Suppressor macrophage (primary cell): Measurements from ENCODE around the gene DNAJA1.
A peak's percentile ranks its signal among the peaks of the same experiment; 100 is the strongest.
"Not testable (repeated sequence)": the region's sequence is repeated elsewhere in the genome, so short reads cannot be mapped to it uniquely, and the experiment has no call there.

Source experiments
- DNase-seq, 4 experiments: peaks; one replicate each; pipeline ENCODE4 v3.0.0-alpha.2; 2020 to 2022

DNAJA1 gene

DNA sequence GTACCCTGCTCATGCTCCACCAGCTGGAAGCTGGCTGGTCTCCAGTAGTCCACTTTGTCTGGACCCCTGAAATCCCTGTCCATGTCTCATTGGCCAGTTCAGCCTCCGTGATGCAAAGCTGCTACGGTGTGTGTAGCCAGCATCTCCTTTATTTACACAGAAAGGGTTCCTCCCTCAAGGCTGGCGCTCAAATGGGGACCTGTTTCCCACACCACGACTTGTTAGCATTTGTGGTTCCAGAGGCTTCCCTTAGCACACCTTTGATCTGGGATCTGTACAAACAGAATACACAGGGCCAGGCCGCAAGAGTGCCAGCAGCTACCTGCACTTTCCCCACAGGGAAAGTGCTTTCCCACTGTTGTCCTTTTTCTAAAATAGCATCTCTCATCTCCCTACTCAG, 57.1 kb downstream of the DNAJA1 start:
- DNase-seq = no peak

DNA sequence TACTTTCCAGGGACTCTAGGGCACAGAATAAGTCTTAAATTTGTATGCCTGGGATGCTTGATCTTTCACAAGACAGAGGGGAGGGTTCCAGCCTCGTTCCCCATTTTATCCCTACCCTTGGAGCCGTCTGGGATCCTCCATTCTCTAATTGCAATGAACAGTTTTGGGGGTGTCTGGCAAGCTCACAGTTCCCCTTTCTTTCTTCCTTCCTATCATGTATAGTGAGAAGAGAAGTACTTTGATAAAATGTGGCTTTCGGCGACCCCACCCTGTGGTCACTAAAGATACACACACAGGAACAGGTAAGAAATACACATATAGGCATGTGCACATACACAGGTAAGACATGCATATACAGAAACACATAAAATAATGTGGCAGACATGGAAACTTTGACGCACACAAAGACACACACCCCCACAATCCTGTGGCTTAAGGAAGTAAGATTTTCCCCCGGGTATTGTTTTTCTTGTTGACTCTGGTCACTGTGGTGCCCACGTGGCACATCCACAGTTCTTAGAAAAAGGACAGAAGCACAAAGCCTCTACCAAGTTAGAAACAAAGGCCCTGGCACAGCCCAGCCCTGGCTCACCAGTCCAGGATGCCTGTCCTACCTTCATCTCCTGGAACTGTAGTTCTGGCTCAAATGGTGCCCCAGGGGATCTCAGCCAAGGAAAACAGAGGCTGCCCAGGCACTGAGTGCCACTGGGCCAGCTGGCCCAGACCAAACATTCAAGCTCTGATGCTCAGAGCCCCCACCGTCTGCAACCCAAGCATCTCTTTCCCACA, 57.7 kb downstream of the DNAJA1 start:
- peak; percentile 25 to 70 (median 61) for DNase-seq

DNA sequence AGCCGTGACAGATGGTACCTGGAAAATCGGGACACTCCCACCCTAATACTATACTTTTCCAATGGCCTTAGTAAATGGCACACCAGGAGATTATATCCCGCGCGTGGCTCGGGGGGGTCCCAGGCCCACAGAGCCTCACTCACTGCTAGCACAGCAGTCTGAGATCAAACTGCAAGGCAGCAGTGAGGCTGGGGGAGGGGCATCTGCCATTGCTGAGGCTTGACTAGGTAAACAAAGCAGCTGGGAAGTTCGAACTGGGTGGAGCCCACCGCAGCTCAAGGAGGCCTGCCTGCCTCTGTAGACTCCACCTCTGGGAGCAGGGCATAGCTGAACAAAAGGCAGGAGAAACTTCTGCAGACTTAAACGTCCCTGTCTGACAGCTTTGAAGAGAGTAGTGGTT, 60.6 kb downstream of the DNAJA1 start:
- not testable (repeated sequence) for DNase-seq
